Common myeloid progenitor, CD34-positive (primary cell): ENCODE data around the gene SWAP70.

ENCODE experiments used
- CTCF ChIA-PET: fragments of 350-600 bp; sonication (Branson Sonifier 250); formaldehyde crosslinking; loops from one replicate; lab custom pipeline; 2021; ENCODE audit warnings: antibody characterized with exemption; lab: Charles Lee
- POLR2A ChIA-PET: fragments of 350-600 bp; sonication (Branson Sonifier 250); formaldehyde crosslinking; loops from one replicate; lab custom pipeline; 2021; ENCODE audit warnings: antibody characterized with exemption; lab: Charles Lee
- DNase-seq, 3 donors: peaks; one replicate each; pipeline versions ENCODE4 v3.0.0 to v3.0.0-alpha.2; 2013
- H3K27ac ChIP-seq, 2 experiments: 1 replicate in 1 of 2; 2 replicates in 1 of 2; pipeline ENCODE4 v1.7.0; 2013; ENCODE audit warnings: inconsistent platforms in 2 of 2, low read length in 2 of 2, mild to moderate bottlenecking in 2 of 2, low read depth in 1 of 2, moderate library complexity in 1 of 2; ENCODE audit not compliant: severe bottlenecking in 2 of 2, insufficient read depth in 1 of 2, poor library complexity in 1 of 2
- H3K27me3 ChIP-seq, 5 experiments: replicated peaks in 2 of 5; 1 replicate in 3 of 5; 2 replicates in 2 of 5; pipeline versions ENCODE4 v1.6.1 to v1.7.0; 2013; ENCODE audit warnings: low read length in 4 of 5, mild to moderate bottlenecking in 2 of 5, moderate library complexity in 2 of 5, inconsistent platforms in 1 of 5; ENCODE audit not compliant: insufficient read depth in 5 of 5, control insufficient read depth in 4 of 5
- H3K36me3 ChIP-seq, 4 experiments: 1 replicate in 2 of 4; 2 replicates in 2 of 4; pipeline versions ENCODE4 v1.6.1 to v1.7.0; 2013; ENCODE audit warnings: low read length in 3 of 4, control low read depth in 1 of 4, mild to moderate bottlenecking in 1 of 4; ENCODE audit not compliant: control insufficient read depth in 4 of 4, insufficient read depth in 4 of 4
- H3K4me1 ChIP-seq, 4 experiments: 1 replicate in 3 of 4; 2 replicates in 1 of 4; pipeline versions ENCODE4 v1.6.1 to v1.7.1; 2013; ENCODE audit warnings: low read length in 3 of 4, mild to moderate bottlenecking in 3 of 4, control low read depth in 1 of 4, inconsistent platforms in 1 of 4, moderate library complexity in 1 of 4; ENCODE audit not compliant: control insufficient read depth in 4 of 4, insufficient read depth in 4 of 4; ENCODE audit errors: control extremely low read depth in 1 of 4
- H3K4me3 ChIP-seq, 7 experiments: 1 replicate in 4 of 7; 2 replicates in 3 of 7; pipeline versions ENCODE4 v1.5.1 to v1.7.0; 2013; ENCODE audit warnings: mild to moderate bottlenecking in 7 of 7, low read length in 6 of 7, moderate library complexity in 6 of 7, inconsistent platforms in 2 of 7, low read depth in 2 of 7, control low read depth in 1 of 7; ENCODE audit not compliant: insufficient read depth in 4 of 7, control insufficient read depth in 1 of 7; ENCODE audit errors: extremely low read depth in 1 of 7
- H3K9me3 ChIP-seq, 5 experiments: 1 replicate in 4 of 5; 2 replicates in 1 of 5; pipeline versions ENCODE4 v1.6.1 to v1.7.1; 2013; ENCODE audit warnings: low read length in 4 of 5, mild to moderate bottlenecking in 2 of 5, inconsistent platforms in 1 of 5, low read depth in 1 of 5, moderate library complexity in 1 of 5; ENCODE audit not compliant: control insufficient read depth in 4 of 5, insufficient read depth in 2 of 5; ENCODE audit errors: control extremely low read depth in 1 of 5
- WGBS: methylation state at CpG from one replicate; pipeline ENCODE4 v1.1.5; 2013; ENCODE audit not compliant: insufficient coverage; 5-methylcytosine and 5-hydroxymethylcytosine counted together

Gene SWAP70

DNA sequence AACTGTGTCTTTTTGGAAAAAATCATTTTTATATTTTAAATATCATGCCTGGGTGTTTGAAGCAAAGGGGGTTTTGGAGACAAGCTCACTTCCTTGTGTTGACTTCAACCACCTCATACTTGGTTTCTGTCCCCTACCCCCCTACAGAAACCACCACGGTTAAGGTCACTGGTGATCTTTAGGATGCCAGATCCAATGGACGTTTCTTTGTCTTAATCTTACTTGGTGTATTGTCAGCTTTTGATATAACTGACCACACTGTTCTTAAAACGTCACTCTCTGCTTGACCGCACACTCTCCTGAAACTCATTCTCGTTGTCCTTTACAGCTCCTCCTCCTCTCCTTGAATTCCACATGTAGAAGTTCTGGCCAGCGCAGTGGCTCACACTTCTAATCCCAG is 34.8 kb upstream of the SWAP70 start:
- WGBS: 100% methylated on average over 4 of the region's 6 CpGs
- Histone ChIP-seq H3K36me3 (no peaks in the 10 kb centered on the region), H3K4me3 (no peak overlapping the region), H3K27me3 (no peaks in the 10 kb centered on the region), H3K27ac (no peak overlapping the region), H3K4me1 (peaks cover 0 to 8% (median 2%) of the 10 kb centered on the region in 4 experiments), H3K9me3 (no peaks in the 10 kb centered on the region)
- POLR2A ChIA-PET: no interaction called here
- CTCF ChIA-PET: interaction anchor here (0.9 to 1.6 kb wide), 6 partner anchors 10 to 119 kb away, joined by 3 to 12 read pairs (median 3); partner anchors contain the start of gene WEE1
- no peak for DNase-seq

DNA sequence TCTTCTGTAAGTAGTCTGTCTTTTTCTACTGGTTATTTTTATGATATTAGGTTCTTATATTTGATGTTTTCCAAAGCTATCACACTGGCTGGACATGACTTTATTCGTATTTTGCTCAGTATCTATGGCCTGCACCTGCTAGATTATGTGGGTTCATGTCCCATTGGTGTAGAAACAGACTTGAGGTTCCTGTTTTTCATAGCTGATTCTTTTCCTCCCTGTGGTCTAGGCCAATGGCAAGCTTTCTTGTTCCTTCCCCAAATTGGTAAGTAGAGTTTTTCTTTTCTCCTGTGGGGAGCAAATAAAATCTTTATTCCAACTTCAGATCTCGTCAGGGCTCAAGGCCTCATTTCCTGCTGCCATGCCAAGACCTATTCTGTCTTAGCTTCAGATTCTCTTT is 30.2 kb upstream of the SWAP70 start:
- Histone ChIP-seq H3K36me3 (no peaks in the 10 kb centered on the region), H3K27ac (no peak overlapping the region), H3K27me3 (no peaks in the 10 kb centered on the region), H3K4me1 (peaks cover 0 to 6% (median 2%) of the 10 kb centered on the region in 4 experiments), H3K9me3 (no peaks in the 10 kb centered on the region), H3K4me3 (no peak overlapping the region)
- 0% methylated on average over 2 of the region's 2 CpGs for WGBS
- ChIA-PET CTCF (interaction anchor here (0.7 to 2.9 kb wide), 6 partner anchors 8 to 97 kb away, joined by 3 to 9 read pairs (median 4); no protein-coding TSS in a partner anchor), POLR2A (no interaction called here)
- peak; percentile 13 to 72 (median 60) for DNase-seq

DNA sequence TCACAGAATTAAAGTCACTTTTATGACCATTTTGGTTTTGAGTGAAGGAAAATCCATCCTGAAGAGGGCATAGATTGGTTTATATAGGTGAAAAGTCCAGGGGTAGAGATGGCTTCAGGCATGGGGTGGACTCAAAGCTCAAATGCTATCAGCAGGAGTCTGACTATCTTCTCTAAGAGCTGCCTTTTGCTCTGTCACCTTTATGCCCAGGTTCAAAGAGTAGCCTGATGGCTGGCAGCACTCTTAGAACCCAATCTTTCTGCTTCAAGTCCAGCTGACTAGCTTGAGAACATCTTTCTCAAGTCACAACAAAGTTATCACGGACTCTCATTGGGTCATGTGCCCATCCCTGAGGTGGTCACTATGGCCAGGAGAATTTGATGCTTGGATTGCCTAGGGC is 27.2 kb upstream of the SWAP70 start:
- Histone ChIP-seq H3K36me3 (no peaks in the 10 kb centered on the region), H3K4me1 (peaks cover 0 to 26% (median 14%) of the 10 kb centered on the region in 4 experiments), H3K4me3 (no peak overlapping the region), H3K9me3 (no peaks in the 10 kb centered on the region), H3K27ac (no peak overlapping the region), H3K27me3 (no peaks in the 10 kb centered on the region)
- 90% methylated on average over 1 of the region's 1 CpG for WGBS
- DNase-seq: no peak
- CTCF ChIA-PET: interaction anchor here (1.4 to 1.7 kb wide), 2 partner anchors 11 to 112 kb away, joined by 4 read pairs; no protein-coding TSS in a partner anchor
- POLR2A ChIA-PET: no interaction called here

DNA sequence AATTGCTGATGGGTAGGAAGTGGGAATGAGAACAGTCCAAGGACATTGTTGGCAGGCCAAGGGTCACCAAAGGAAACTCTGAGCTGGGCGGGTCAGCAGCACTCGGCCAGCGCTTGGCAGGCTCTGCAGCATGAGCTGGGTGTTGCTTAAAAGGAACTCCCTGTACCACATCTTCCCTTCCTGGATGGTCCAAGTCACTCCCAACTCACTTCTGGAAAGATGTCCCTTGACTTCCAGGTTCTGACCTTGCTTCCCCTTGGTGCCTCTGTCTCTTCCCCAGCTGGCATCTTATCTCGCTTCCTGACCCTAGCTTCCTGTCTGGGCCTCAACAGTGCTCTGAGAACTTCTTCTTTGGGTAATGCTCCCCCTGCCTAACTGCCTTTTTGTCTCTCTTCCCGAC is 24.8 kb upstream of the SWAP70 start:
- H3K27ac ChIP-seq: no peak overlapping the region
- no peaks in the 10 kb centered on the region for H3K36me3 ChIP-seq
- H3K9me3 ChIP-seq: no peaks in the 10 kb centered on the region
- no peak for DNase-seq
- CTCF ChIA-PET: interaction anchor here (0.8 to 3.6 kb wide), 8 partner anchors 8 to 109 kb away, joined by 3 to 12 read pairs (median 3); no protein-coding TSS in a partner anchor
- POLR2A ChIA-PET: interaction anchor here (0.6 kb wide), 1 partner anchor 25 kb away, joined by 3 read pairs; the partner anchor contains the start of gene SWAP70
- no peaks in the 10 kb centered on the region for H3K27me3 ChIP-seq
- WGBS: 72% methylated on average over 4 of the region's 5 CpGs
- no peak overlapping the region for H3K4me3 ChIP-seq
- peaks cover 4 to 40% (median 15%) of the 10 kb centered on the region in 4 experiments for H3K4me1 ChIP-seq

DNA sequence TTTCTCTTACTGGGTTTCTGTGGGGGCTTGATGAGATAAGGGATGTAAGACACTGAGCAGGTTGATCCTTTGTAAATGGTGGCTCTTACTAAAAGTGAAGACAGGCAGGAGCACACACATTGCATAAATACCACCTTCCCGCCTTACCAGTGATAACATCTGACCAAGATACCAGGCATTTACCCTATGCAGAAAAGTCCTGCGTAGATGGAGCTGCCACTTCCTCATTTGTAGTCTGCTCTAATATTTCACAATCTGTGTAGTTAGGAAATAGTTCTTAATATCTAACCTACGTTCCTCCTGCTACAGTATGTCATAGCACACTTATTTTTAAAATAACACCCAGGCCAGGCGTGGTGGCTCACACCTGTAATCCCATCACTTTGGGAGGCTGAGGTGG is 23.9 kb upstream of the SWAP70 start:
- POLR2A ChIA-PET: interaction anchor here (0.7 to 1.1 kb wide), 2 partner anchors 24 to 80 kb away, joined by 3 read pairs; no protein-coding TSS in a partner anchor
- no peak overlapping the region for H3K4me3 ChIP-seq
- no peak overlapping the region for H3K27ac ChIP-seq
- no peaks in the 10 kb centered on the region for H3K27me3 ChIP-seq
- CTCF ChIA-PET: interaction anchor here (0.6 to 3.6 kb wide), 10 partner anchors 11 to 333 kb away, joined by 3 to 12 read pairs (median 4); no protein-coding TSS in a partner anchor
- no peaks in the 10 kb centered on the region for H3K36me3 ChIP-seq
- no CpG with 5 or more reads among the region's 4 CpGs for WGBS
- H3K4me1 ChIP-seq: peaks cover 4 to 48% (median 14%) of the 10 kb centered on the region in 4 experiments
- peak; percentile 78 to 92 (median 88) for DNase-seq
- no peaks in the 10 kb centered on the region for H3K9me3 ChIP-seq

DNA sequence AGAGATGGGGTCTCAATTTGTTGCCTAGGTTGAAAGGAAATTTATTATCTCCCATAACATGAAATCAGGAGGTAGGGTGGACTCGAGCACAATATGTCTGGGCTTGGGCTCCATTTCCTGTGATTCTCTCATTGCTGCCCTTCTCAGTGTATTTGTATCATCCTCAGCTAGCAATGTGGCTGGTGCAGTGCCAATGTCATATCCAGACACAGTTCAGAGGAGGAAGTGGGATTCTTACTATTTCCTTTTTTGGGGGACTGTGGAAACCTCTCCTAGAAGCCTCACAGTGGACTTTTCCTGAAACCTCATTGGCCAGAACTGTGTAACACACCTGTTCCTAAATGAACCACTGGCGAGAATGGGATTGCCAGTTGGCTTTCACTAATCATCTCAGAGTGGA is 21.0 kb upstream of the SWAP70 start:
- no peak overlapping the region for H3K4me3 ChIP-seq
- WGBS: 50% methylated on average over 2 of the region's 2 CpGs
- ChIA-PET CTCF (no interaction called here), POLR2A (no interaction called here)
- H3K36me3 ChIP-seq: no peaks in the 10 kb centered on the region
- no peak overlapping the region for H3K27ac ChIP-seq
- DNase-seq: no peak
- H3K9me3 ChIP-seq: peaks cover 0 to 2% (median 0%) of the 10 kb centered on the region in 5 experiments
- H3K27me3 ChIP-seq: no peaks in the 10 kb centered on the region
- peaks cover 4 to 48% (median 14%) of the 10 kb centered on the region in 4 experiments for H3K4me1 ChIP-seq

DNA sequence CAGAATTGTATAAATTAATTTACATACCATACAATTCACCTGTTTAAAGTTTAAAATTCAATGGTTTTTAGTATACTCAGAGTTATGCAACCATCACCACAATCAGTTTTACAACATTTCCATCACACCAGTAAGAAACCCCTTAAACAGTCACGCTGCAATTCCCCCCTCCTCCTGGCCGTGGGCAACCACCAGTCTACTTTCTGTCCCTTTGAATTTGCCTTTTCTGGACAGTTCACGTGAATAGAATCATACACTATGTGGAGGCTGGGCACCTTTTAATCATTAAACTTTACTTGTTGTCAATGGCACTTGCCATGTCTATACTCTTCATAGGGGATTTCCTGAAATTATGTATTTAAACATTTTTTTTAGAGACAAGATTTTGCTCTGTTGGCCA is 20.1 kb upstream of the SWAP70 start:
- WGBS: 80% methylated on average over 3 of the region's 3 CpGs
- no peak overlapping the region for H3K27ac ChIP-seq
- POLR2A ChIA-PET: no interaction called here
- no peak for DNase-seq
- CTCF ChIA-PET: no interaction called here
- no peaks in the 10 kb centered on the region for H3K36me3 ChIP-seq
- H3K9me3 ChIP-seq: peaks cover 0 to 3% (median 0%) of the 10 kb centered on the region in 5 experiments
- peaks cover 4 to 48% (median 14%) of the 10 kb centered on the region in 4 experiments for H3K4me1 ChIP-seq
- H3K4me3 ChIP-seq: no peak overlapping the region
- H3K27me3 ChIP-seq: no peaks in the 10 kb centered on the region
